ENCODE measurements around the gene KIAA1671.

- TF ChIP-seq RAD21 (IDR thresholded peaks at IDR 0.05; ENCODE audit: low read length) (no peak), CTCF (conservative IDR thresholded peaks at IDR 0.05; ENCODE audit: low read depth, low read length) (no peak), POLR2A (IDR thresholded peaks at IDR 0.05; ENCODE audit: low read depth, low read length) (no peak), MAZ (IDR thresholded peaks at IDR 0.05; ENCODE audit: borderline replicate concordance, low read depth, low read length) (no peak), RFX5 (IDR thresholded peaks at IDR 0.05; ENCODE audit: low read depth, low read length) (no peak), SMC3 (IDR thresholded peaks at IDR 0.05; ENCODE audit: low read depth, low read length) (no peak)
- TF ChIP-seq, protein P1, sequence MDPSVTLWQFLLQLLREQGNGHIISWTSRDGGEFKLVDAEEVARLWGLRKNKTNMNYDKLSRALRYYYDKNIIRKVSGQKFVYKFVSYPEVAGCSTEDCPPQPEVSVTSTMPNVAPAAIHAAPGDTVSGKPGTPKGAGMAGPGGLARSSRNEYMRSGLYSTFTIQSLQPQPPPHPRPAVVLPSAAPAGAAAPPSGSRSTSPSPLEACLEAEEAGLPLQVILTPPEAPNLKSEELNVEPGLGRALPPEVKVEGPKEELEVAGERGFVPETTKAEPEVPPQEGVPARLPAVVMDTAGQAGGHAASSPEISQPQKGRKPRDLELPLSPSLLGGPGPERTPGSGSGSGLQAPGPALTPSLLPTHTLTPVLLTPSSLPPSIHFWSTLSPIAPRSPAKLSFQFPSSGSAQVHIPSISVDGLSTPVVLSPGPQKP (IDR thresholded peaks at IDR 0.05; ENCODE audit: borderline replicate concordance, low read depth, low read length) = no peak
These were observed 151.9 kb downstream of the KIAA1671 start for GRCh38 chr22:25104367-25104766.
